Right lobe of liver (tissue), 4 donors: ENCODE measurements around the gene KRTAP9-7.

Experiments used
- CTCF ChIP-seq, 4 donors: fragments of 200-600 bp in 3 of 4; fragments of 450-650 bp in 1 of 4; IDR thresholded peaks; one replicate each; pipeline versions ENCODE4 v1.5.1 to v1.8.0; 2016 to 2022; ENCODE audit warnings: antibody characterized with exemption in 4 of 4, mild to moderate bottlenecking in 2 of 4
- POLR2A ChIP-seq: fragments of 450-650 bp; IDR thresholded peaks from one replicate; pipeline ENCODE4 v1.6.1; 2017; ENCODE audit warnings: antibody characterized with exemption, mild to moderate bottlenecking
- donor health status: DM: no; HTN: no; CAD: no.
- donor health status: DM: no; HTN: no; CAD: no.
- donor health status: DM: no; HTN: yes; CAD: no.

GRCh38 chr17:41254861-41255260, 20.6 kb upstream of the KRTAP9-7 start:
- no peak for TF ChIP-seq CTCF (IDR thresholded peaks at IDR 0.05)
- TF ChIP-seq POLR2A, result no peak
